ENCODE results near the gene NOL3.

- no peak for TF ChIP-seq CTCF (IDR thresholded peaks at IDR 0.05)
- no peak for TF ChIP-seq POLR2A (IDR thresholded peaks at IDR 0.05)
Measured at GRCh38 chr16:67165121-67166078, 4.9 kb upstream of the NOL3 start.
